Medulla oblongata (tissue), 1 donor: ENCODE measurements around the gene SPATA17.
"Not testable (repeated sequence)": the region's sequence is repeated elsewhere in the genome, so short reads cannot be mapped to it uniquely, and the experiment has no call there.

Experiments used
- DNase-seq: peaks from one replicate; pipeline ENCODE4 v3.0.0-alpha.2; 2015; ENCODE audit errors: extremely low spot score

Gene SPATA17, protein sequence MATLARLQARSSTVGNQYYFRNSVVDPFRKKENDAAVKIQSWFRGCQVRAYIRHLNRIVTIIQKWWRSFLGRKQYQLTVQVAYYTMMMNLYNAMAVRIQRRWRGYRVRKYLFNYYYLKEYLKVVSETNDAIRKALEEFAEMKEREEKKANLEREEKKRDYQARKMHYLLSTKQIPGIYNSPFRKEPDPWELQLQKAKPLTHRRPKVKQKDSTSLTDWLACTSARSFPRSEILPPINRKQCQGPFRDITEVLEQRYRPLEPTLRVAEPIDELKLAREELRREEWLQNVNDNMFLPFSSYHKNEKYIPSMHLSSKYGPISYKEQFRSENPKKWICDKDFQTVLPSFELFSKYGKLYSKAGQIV

DNA sequence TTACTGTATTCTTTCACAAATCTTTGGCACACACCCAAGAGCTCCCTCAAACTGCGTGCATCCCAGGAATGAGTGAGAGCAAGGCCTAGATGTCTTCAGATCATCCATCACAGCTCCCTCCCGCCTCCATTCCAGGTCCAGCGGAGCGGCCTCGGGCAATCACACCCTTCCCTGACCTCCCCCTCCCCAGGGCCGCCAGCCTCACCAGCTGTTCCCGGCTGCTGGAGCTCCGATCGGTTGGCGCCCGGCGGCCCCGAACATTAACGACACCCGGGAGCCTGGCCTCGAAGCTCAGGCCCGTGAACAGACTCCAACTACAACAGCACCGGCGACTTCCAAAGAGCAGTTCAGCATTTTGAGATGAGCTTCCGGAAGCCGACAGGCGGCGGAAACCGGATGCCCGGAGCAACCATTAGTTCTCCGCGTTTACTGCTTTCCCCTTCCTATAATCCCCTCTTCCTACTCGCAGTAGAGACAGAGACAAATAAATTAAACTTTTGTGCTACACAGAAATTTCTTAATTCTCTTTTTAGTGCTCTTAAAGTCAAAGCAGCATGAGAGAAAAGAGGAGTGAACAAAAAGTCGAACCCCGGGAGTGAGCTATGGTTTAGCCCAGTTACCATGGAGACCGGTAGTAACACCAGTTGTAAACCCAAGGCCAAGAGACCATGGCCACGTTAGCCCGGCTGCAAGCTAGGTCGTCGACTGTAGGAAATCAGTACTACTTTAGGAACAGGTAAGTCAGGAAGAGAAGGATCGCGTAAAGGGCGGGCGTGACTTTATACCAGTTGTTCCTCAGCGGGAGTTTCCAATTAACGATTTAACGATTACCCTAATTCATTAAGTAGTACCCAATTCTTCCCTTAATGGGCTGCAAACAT is at the start of gene SPATA17, which contains the start of gene GPATCH2:
Gene SPATA17 (plus strand): TSS at position 634 of the 881 bp plus-strand sequence. CDS start 35 bp downstream, at position 669.
Gene GPATCH2 (minus strand): TSS at position 380 of the 881 bp plus-strand sequence. CDS start 119 bp downstream, at position 261.
- DNase-seq = peak; percentile 90

DNA sequence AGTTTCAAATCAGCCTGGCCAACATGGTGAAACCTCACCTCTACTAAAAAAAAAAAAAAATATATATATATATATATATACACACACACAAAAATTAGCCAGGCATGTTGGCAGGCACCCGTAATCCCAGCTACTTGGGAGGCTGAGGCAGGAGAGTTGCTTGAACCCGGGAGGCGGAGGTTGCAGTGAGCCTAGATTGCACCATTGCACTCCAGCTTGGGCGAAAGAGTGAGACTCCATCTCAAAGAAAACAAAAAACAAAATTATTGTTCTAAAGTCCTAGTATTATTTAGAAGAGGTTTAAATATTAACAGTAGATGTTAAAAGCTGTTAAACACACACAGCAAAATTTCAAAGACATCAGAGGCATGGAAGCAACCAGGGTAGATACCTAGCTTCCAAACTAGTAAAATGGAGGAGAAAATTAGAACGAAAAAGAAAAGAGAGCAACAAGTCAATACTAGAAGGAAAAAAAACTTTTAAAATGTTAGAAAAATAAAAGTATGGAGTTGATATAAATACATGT is 46.8 kb upstream of the SPATA17 start:
- DNase-seq = not testable (repeated sequence)

DNA sequence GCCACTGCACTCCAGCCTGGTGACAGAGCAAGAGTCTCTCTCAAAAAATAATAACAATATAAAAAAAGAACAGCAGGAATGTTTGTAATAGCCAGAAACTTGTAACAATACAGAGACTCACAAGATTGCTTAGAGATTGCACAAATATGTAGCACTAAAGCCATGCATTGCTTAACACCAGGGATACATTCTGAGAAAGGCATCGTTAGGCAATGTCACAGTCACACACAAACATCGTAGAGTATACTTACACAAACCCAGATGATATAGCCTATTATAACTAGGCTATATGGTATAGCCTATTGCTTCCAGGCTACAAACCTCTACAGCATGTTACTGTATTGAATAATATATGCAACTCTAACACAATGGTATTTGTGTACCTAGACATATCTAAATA is 45.6 kb upstream of the SPATA17 start:
- DNase-seq = no peak

DNA sequence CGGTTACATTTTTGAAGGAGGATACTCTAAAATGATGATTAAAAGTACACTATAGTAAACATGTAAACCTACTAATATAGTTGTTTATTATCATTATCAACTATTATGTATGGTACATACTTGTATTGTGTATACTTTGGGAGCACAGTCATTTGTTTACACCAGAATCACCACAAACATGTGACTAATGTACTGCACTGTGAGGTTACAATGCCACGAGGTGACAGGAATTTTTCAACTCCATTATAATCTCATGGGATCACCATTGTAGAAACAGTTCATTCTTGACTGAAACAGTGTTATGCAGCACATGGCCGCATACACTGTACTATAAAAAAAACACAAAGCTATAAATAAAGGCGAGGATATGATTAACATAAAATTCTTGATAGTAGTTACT is 44.6 kb upstream of the SPATA17 start:
- no peak for DNase-seq

DNA sequence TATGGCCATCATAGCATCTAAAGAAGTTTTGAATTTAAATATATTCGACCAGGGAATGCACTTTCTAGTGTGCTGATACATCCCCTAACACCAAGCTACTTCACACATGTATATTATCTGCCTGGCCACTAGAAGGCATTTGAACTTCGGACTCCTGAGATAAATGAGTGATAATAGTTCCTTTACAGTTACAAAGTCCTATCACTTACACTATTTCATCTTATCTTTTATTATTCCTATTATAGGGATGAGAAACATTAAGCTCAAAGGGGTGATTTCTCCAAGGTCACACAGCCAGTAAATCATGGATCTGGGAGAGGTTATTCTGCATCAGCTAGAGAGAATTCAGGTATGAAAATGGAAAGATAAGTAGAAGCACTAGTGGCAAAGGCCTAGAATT is 40.5 kb upstream of the SPATA17 start:
- DNase-seq = no peak

DNA sequence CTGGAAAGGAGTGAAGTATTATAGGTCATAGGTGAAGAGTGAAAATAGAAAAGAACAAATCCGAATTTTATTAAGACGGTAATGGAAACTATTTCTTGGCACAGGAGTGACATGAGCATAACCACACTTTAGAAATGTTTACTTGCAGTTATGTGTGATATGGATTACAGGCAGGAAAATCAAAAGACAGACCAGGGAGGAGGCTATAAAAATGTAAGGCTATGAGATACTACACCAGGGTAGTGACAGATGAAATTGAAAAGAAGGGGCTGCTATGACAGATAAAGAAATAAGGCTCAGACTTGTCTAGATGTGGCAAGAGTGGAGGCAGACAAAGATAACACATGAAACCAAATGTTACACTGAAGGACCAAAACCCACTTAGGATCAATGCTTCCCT is 32.0 kb upstream of the SPATA17 start:
- DNase-seq = no peak

DNA sequence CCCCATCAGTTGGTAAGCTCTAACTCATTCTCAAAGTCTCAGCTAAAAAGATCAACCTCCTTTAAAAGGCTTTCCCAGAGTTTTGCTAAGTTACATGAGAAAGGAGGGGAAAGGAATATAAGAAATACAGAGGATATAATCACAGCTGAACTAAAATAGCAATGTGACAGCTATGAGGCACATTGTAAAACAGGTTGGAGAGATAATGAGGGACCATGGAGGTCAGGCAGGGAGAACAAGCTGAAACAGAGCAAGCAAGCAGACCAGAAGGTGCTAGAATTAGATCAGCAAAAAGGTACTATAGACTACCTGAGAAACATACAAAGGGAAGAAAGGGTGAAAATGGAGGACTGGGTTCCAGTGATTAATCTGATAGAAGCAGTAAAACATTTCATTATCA is 28.8 kb upstream of the SPATA17 start:
- no peak for DNase-seq

DNA sequence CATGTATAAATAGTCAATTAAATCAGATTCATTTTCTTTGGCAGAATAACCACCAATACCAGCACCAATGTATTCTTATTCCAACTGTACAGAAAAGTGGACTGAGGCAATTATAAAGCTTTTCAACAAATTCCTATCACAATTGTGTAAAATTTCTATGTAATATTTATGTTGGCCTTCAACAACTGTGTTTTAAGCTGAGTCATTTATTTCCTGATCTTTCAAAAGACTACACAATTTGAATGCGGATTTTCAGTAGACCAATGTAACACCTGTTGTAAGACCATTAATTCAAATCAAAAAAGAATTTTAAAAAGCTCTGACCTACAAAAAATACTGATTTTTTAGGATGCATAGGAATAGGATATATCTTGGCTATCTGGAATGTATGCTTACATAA is 25.8 kb upstream of the SPATA17 start:
- DNase-seq = no peak

DNA sequence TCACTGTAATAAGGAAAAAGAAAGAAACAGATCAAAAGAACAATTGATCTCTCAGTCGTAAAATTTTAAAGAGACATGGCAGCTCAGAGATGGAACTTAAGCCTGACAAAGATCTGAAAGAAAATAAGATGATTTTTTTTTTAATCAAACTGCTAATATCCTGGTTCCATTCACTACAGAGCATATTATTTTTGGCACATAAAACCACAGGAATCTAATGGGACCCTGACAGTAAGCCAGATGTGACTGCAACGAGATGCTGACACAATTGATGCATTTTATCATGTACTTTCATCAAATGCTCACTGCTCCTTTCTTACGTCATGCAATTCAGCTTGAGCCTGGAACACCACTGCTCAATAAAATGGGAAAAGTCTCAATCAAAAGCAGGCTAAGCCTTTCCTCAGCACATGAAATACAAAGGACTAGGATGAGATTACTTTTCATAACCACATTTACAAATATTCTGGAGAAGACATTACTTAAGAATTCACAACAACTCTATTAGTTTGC is 16.9 kb upstream of the SPATA17 start:
- no peak for DNase-seq

DNA sequence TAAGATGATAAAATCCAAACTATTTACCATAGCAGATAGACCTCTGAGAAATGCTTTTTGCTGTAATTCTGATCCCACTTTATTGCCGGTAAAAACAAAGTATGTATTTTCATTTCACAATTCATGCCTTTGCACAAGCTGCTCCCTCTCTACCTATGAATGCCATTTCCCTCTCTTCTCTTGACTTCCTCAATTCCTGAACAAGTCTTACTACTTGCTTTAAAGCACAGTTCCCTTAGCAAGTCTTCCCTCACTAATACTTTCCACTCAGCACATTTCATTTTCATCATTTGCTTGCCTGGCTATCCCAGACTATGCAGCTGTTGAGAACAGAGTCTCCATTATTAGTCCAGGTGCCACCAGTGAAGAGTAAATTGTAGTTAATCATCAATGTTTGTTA is 14.0 kb upstream of the SPATA17 start:
- DNase-seq = no peak

DNA sequence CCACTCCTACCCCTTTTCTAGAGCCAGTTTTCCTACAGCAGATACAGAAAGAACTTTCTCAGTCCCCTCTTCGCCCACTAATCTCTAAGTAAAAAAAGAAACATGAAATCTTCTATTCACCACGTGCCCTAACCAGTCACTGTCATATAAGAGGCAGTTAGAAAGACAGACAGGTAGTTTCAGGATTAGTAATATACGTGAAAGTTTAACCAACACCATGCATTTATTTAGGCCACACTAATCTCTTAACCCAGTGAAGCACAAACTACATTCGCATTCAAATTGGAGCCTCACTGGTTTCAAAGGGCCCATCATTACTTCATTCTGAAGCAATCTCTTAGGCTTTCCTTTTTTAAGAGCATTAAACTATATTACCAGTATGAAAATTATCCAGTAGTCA is 10.3 kb upstream of the SPATA17 start:
- DNase-seq = no peak

DNA sequence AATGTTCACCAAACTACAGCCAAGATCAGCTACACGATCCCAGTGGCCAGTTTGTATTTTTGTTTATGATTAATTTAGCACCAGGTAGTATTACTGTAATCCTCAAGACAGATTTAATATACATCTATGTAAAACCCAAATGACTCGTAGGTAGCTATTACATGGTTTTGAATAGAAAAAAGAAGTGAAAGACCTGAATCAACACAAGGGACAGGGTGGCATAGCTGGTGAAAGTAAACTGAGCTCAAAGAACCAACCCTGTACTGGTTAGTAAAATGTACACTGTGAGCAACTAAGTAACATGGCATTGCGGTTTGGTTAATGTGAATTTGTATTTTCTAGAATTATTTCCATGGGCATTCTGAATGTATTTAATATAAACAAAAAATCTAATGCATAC is 9.1 kb upstream of the SPATA17 start:
- no peak for DNase-seq

DNA sequence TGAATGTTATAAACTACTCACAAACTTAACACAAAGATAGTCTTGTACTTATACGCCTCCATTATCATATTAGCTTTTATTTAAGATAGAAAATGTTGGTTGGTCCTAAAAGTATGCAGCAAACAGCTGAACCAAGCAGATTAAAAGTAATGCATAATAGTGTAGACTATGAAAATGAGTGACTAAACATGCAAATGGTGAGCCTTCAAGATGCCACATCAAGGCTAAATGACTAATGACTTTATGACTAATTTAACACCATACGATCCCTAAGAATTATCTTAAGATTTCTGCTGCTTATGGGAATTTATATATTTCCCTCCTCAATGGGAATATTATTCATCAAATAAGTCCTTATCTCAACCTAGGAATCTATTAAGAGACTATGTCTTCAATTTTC is 4.8 kb upstream of the SPATA17 start:
- no peak for DNase-seq

DNA sequence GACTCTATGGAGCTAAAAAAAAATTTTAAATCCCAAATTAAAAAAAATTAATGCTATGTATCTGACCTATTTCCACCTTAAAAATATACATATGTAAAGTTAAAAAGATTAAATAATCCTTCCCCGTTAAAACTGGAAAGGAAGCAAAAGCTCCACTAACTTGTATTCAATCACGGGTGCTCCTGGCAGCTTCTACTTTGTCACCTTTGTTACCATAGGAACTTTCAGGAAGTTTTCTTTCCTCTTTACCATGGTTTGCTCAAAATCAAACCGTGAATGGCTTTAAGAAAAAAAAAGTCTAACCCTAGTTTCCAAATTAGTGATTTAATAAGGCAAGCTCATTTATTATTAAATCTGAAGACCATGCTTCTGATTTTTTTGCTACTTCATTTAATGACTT is 3.7 kb upstream of the SPATA17 start:
- DNase-seq = peak; percentile 7

DNA sequence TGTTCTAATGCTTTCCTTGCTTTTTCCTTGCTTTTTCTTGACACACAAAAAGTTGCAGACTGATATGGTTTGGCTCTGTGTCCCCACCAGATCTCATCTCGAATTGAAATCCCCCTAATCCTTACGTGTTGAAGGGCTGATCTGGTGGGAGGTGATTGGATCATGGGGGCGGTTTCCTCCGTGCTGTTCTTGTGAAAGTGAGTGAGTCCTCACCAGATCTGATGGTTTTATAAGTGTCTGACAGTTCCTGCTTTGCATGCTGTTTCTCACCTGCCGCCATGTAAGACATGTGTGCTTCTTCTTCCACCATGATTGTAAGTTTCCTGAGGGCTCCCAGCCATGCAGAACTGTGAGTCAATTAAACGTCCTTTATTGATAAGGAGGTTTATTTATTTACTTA is 11.3 kb downstream of the SPATA17 start:
- no peak for DNase-seq

DNA sequence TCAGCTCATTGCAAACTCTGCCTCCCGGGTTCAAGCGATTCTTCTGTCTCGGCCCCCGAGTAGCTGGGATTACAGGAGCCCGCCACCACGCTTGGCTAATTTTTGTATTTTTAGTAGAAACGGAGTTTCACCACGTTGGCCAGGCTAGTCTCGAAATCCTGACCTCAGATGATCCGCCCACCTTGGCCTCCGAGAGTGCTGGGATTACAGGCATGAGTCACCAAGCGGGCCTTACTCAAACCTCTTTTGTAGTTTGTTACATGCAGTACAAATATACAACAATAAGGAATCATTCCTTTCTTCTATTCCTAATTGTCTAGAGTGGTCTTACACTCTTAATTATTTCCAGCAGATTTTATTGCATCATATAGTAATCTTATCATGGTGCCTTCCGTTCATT is 16.6 kb downstream of the SPATA17 start:
- DNase-seq = no peak

DNA sequence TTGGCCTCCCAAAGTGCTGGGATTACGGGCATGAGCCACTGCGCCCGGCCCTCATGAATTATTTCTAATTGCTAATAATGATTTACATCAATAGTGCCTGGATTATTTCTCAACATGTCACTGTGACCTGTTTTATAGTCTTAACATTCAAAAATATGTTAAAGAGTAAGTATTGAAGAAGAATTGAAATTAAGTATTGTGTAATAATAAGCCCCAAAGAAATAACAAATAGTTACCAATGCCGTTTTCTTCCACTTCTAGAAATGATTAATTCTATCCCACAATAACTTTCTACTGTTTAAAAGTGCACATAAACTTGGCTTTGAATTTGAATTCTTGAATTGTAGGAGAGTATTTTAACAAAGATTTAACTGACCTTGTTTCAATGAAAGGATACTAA is 19.5 kb downstream of the SPATA17 start:
- no peak for DNase-seq

DNA sequence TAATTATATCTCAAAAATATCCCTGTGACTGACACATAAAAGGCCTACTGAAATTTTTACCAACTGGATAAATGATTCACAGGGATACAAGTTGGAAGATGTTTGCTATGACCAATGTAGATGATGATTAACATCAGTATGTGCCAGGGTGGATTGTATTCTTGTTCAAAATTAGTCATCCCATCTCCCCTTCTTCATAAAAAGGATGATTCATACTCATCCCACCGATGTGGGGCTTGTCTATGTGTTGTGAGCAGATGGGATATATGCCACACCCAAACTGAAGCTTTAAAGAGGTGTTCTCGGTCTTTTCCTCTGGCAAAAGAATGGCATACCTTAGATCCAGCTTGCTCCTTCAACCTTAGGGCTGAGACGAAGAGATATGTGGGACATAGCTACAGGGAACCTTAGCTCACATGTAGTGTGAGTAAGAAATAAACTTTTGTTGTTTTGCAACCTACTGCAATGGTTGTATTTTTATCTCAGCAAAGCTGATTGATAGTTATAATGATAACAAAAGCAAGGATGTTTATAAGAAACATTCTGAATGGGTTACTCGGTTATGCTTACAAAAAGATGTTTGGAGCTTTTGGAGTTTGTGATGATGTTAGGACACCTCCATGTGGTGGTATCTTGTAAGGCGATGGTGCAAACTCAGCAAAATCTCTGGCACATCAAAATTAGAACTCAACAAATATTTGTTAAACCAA is 29.4 kb downstream of the SPATA17 start:
- DNase-seq = peak; percentile 10

DNA sequence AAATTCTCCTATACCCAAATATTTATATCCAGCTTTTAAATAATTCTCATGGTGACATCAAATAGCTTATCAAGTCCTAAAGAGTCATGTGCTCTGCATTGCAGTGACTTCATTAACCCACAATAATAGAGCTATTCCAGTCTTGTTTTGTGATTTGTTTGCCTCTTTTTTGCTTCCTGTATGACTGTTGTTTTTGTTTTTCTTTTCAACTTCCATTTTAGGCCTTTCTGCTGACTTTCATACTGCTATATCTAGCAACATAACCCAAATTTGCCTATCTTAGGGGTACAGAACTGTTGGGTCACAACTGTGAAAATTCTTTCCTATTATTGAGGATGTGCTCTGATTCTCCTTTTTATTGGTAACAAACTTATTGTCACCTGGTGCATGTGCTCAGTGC is 30.3 kb downstream of the SPATA17 start:
- DNase-seq = no peak

DNA sequence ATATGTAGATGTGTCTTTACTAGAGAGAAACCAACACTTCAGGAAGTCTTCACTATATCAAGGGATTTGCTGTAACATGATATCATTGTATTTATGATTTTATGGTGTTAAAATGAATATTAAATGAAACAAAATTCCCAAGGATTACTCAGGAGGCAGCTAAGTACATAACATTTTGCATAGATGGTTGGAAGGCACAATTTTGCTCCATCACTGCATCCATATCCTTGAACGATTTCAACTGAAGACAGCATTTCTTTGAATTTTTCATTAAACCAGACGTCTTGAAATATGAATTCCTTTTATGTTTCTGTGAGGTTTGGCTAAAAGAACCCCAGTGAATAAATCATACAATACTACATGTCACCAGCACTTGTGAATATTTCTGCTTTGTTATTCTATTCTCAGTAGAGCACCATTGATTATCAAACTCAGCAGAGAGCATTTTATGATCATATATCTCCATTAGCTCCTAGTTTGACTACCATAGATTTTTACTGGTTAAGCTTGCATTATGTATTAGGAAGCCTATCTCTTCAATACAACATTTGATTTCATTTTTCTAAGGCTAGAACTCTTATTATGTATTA is 37.3 kb downstream of the SPATA17 start:
- no peak for DNase-seq

DNA sequence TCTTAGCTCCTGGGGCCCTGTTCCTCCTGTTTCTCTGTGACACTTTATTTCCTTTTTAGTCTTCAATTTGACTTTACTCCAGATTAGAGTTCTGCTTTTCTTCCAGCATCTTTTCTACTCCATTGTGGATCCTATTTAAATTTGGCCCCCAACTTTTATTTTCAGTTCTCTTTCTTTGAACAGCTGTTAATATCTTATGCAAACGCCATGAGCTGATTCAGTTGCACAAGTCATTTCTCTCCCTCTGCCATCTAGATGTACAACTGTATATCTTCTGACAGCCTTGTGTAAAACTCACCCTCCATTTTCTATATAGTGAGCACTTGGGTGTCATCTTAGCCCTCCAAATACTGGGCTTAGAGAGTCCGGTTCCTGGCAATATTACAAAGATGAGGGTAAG is 42.2 kb downstream of the SPATA17 start:
- DNase-seq = peak; percentile 32
